Right cardiac atrium (tissue), 5 donors: Measurements from ENCODE around the gene WDFY2. TPM values are rescaled to one million over a fixed set of nuclear protein-coding genes. Genes with fewer than 3 reads are reported as not detected.

Experiments used
- ATAC-seq, 2 donors: fragments of 200-7000 bp; cut with Tn5 transposase; one replicate each; pipeline versions ENCODE4 v1.8.0 to v1.9.1; 2020; ENCODE audit warnings: moderate library complexity in 2 of 2, mild to moderate bottlenecking in 1 of 2
- DNase-seq, 3 donors: peaks; one replicate each; pipeline ENCODE4 v3.0.0-alpha.2; 2020
- H3K27ac ChIP-seq: one replicate; pipeline ENCODE4 v1.5.1; 2013; ENCODE audit warnings: mild to moderate bottlenecking, low read length, control low read depth, moderate library complexity
- H3K27me3 ChIP-seq: one replicate; pipeline ENCODE4 v1.6.1; 2013; ENCODE audit not compliant: control insufficient read depth, insufficient read depth
- H3K4me1 ChIP-seq: one replicate; pipeline ENCODE4 v1.6.1; 2013; ENCODE audit warnings: low read length; ENCODE audit not compliant: control insufficient read depth, insufficient read depth
- H3K4me3 ChIP-seq: one replicate; pipeline ENCODE4 v1.5.1; 2013; ENCODE audit warnings: low read length, control low read depth
- H3K9me3 ChIP-seq: one replicate; pipeline ENCODE4 v1.6.1; 2013; ENCODE audit warnings: low read length; ENCODE audit not compliant: control insufficient read depth
- WGBS: extraction: QIAGEN DNeasy Blood & Tissue Kit; methylation state at CpG from one replicate; pipeline ENCODE4 v1.1.7; 2013; 5-methylcytosine and 5-hydroxymethylcytosine counted together
- intact Hi-C, 4 donors: fragments of 100-400 bp; cut with DNase I; formaldehyde crosslinking; loops; one replicate each; pipeline versions ENCODE4 v1.11.0 to v1.14.0; 2022 to 2023
- polyA plus RNA-seq: library from polyadenylated mRNA; stranded (reverse); fragments of 200-250 nt; gene quantifications from one replicate; pipeline ENCODE4 v1.2.3, GENCODE V29; 2013
- total RNA-seq, 4 donors: library from RNA; stranded (reverse); fragmentation: NEBNext Ultra II Directional; extraction: Animal tissue kit (Norgen Biotek cat#: 25700); gene quantifications; one replicate each; pipeline ENCODE4 v1.2.1, GENCODE V29; 2021
- donor health status: healthy with polysubstance abuse.
- donor health status: DM: no; HTN: yes; CAD: no.
- donor health status: DM: no; HTN: no; CAD: no.
- donor health status: DM: no; HTN: yes; CAD: no; lungs with severe emphysema.
- donor health status: DM: yes; HTN: yes; CAD: no.

The WDFY2 gene
- total and polyA plus RNA-seq, 5 donors = 2.6 to 7.9 (median 5.8) TPM

DNA sequence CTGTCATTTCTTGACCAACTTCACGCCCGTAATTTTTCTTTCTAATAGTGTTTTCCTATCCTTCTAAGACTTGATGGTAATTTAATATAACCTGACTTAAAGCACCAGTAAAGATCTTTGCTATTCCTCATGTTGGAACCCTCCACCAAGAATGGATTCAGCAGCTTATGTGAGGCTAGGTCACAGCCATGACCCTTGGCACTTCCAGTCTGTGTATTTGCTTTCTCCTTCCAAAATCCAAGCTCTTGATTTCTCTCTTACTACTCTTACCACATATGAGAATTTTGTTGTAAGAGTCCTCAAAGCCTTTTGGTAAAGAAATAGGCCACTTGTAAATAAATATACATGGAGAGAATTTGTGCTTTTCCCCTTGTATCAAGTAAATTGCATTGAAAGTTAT is 158.3 kb downstream of the WDFY2 start:
- intact Hi-C loops = no loop called here
- Histone ChIP-seq H3K4me1 (no peaks in the 10 kb centered on the region), H3K4me3 (no peak overlapping the region), H3K27me3 (no peaks in the 10 kb centered on the region), H3K9me3 (no peaks in the 10 kb centered on the region), H3K27ac (no peak overlapping the region)
- ATAC-seq = no peak
- WGBS = 86% methylated on average over 2 of the region's 2 CpGs
- peak in 1 of 3 donors; percentile 57 for DNase-seq

DNA sequence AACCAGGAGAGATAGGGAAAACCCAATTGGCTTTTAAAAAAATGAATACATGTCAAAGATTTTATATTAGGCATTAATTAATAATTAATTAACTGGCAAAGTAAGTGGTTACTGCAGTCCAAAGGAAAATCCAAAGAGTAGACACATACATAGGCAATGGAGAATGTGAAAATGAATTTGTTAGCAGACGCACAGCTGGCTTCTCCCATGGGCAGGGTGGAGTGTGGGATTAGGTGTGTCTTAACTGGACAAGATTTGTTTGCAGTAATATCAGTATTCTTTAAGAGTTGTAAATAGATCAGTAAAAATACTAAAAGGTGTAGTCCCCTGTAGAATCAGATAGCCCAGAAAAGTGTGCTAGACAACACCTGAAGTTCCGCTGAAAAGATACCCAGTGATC is 161.0 kb downstream of the WDFY2 start:
- no peaks in the 10 kb centered on the region for H3K9me3 ChIP-seq
- no peaks in the 10 kb centered on the region for H3K4me1 ChIP-seq
- H3K27me3 ChIP-seq = no peaks in the 10 kb centered on the region
- ATAC-seq (no peak), DNase-seq (no peak)
- H3K27ac ChIP-seq = no peak overlapping the region
- WGBS = 92% methylated on average over 2 of the region's 2 CpGs
- no peak overlapping the region for H3K4me3 ChIP-seq
- intact Hi-C loops = no loop called here

DNA sequence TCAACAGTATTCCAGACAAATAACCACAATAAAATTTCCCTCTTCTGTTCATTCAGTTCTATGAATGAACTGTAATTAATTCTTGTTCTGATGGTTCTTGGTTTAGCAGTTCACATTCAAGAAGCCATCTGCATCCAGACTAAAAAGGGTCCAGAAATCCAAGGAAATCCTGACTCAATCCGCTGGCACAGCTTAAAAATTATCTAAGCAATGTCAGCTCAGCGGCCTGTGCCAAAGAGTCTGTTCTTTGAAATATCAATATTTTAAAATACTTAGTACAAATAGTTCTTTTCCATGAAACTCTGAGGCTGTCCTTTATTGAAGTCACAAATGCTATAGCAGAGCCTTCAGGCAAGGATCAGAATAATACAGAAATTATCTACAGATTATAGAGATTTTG is 162.5 kb downstream of the WDFY2 start:
- WGBS = 56% methylated on average over 2 of the region's 2 CpGs
- no peaks in the 10 kb centered on the region for H3K27me3 ChIP-seq
- intact Hi-C loops = no loop called here
- H3K9me3 ChIP-seq = no peaks in the 10 kb centered on the region
- no peak overlapping the region for H3K27ac ChIP-seq
- H3K4me1 ChIP-seq = no peaks in the 10 kb centered on the region
- no peak overlapping the region for H3K4me3 ChIP-seq
- DNase-seq (peak in 1 of 3 donors; percentile 75), ATAC-seq (peak in 1 of 2 donors; percentile 83)

DNA sequence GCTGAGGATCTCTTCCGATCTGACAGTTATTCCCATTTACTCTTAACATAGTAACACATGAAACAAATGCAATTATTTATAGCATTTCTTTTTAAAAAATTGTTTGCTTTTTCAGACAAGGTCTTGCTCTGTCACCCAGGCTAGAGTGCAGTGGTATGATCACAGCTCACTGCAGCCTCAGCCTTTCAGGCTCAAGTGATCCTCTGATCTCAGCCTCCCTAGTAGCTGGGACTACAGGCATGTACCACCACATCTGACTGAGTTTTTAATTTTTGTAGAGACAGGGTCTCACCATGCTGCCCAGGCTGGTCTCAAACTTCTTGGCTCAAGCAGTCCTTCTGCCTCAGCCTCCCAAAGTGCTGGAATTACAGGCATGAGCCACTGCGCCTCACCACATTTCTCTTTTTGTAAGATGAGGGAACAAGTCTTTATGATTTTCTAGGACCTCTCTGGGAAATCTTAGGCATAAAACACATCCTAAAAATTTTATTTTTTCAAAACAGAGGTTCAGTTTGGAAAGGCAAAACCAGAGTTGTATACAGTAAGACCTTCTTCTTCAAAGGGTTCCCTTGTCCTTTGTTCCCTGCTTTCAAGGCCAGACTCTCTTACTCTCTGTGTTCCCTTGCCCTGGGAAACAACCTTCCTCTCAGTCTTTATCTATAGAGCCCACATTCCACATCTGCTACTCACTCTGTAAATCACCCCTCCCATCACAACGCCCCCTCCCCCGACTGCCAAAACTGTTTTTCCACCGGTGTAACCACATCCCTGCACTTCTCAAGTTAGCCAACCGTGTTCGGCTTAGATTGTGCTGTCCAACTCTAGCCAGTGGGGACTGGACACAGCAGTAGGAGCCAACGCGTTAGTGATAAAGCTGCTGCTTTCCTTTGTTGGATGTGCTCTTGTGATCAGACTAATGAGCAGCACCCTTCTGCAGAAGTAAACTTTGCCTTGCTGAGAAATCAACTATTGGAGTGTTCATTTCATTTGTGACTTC is 163.5 kb downstream of the WDFY2 start:
- no peak for ATAC-seq
- H3K4me1 ChIP-seq = no peaks in the 10 kb centered on the region
- no peaks in the 10 kb centered on the region for H3K9me3 ChIP-seq
- 95% methylated on average over 9 of the region's 9 CpGs for WGBS
- H3K27me3 ChIP-seq = no peaks in the 10 kb centered on the region
- no peak overlapping the region for H3K27ac ChIP-seq
- intact Hi-C loops = no loop called here
- H3K4me3 ChIP-seq = no peak overlapping the region
- DNase-seq = no peak

DNA sequence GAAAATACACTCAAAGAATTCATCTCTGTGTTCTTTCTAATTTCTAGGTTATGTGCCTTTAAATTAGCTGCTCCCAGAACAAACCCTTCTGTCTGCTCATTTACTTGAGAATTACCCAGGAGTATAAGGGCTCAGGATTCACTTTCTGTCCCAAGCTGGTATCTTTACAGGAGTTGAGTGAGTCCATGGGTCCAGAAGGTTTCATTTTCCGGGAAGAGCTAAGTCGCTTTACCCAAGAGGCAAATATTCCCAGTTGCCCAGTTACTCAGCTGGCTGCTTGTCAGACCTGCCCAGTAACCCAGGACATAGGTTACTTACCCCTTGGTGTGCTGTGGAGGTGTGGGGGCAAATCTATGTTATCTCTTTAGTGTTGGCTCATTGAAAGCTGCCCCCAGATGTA is 172.4 kb downstream of the WDFY2 start:
- intact Hi-C loops = no loop called here
- WGBS = 86% methylated on average over 2 of the region's 2 CpGs
- DNase-seq (no peak), ATAC-seq (no peak)
- Histone ChIP-seq H3K4me3 (no peak overlapping the region), H3K27me3 (no peaks in the 10 kb centered on the region), H3K27ac (no peak overlapping the region), H3K4me1 (no peaks in the 10 kb centered on the region), H3K9me3 (no peaks in the 10 kb centered on the region)

DNA sequence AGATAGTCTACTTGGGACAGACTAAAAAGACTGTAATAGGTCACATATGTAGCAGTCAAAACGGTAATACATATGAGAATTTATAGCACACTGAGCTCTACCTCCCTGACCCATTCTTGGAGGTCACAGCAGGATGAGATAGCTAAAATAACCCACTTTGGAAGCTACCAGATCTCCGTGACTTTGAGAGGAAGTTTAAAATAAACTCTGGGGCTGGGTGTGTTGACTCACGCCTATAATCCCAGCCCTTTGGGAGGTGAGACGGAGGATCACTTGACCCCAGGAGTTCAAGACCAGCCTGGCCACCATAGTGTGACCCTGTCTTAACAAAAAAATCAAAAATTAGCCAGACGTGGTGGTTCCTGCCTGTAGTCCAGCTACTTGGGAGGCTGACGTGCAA is 174.4 kb downstream of the WDFY2 start:
- ATAC-seq (no peak), DNase-seq (no peak)
- Histone ChIP-seq H3K4me1 (no peaks in the 10 kb centered on the region), H3K4me3 (no peak overlapping the region), H3K27me3 (no peaks in the 10 kb centered on the region), H3K9me3 (no peaks in the 10 kb centered on the region), H3K27ac (no peak overlapping the region)
- intact Hi-C loops = no loop called here
- 80% methylated on average over 6 of the region's 6 CpGs for WGBS

DNA sequence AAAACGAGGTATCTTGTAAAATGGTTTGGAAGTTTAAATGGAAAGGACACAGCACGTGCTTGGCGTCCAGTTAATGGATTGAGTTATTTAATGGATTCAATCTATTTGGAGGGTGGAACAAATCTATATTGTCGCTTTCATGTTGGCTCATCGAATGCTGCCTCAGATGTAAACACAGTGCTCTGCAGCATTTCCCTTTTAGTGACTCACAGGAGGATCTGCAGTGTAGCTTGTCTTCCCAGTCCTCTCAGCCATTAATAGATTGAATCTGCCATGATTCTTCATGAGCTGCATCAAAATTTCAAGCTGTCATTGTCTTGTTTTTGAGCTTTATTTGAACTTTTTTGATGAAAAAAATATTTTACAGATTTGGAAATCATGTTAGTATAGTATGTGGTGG is 175.0 kb downstream of the WDFY2 start:
- Histone ChIP-seq H3K9me3 (no peaks in the 10 kb centered on the region), H3K27ac (no peak overlapping the region), H3K4me3 (no peak overlapping the region), H3K27me3 (no peaks in the 10 kb centered on the region), H3K4me1 (peaks cover 2% of the 10 kb centered on the region)
- intact Hi-C loops = no loop called here
- WGBS = 95% methylated on average over 5 of the region's 5 CpGs
- DNase-seq (no peak), ATAC-seq (no peak)

DNA sequence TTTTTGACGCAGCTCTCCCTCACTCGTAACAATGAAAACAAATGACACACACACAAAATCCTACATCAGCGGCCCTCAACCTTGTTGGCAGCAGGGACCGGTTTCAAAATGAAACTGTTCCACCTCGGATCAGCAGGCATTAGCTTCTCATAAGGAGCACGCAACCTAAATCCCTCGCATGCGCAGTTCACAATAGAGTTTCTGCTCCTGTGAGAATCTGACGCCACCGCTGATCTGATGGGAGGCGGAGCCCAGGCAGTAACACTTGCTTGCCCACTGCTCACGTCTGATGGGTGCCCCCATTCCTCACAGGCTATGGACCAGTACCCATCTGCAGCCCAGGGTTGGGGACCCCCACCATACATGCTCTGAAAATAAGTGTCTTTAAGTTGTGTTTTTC is 176.3 kb downstream of the WDFY2 start:
- intact Hi-C loops = no loop called here
- Histone ChIP-seq H3K9me3 (no peaks in the 10 kb centered on the region), H3K4me3 (no peak overlapping the region), H3K27me3 (no peaks in the 10 kb centered on the region), H3K4me1 (peaks cover 6% of the 10 kb centered on the region), H3K27ac (no peak overlapping the region)
- DNase-seq = no peak
- no peak for ATAC-seq
- WGBS = 91% methylated on average over 12 of the region's 12 CpGs

DNA sequence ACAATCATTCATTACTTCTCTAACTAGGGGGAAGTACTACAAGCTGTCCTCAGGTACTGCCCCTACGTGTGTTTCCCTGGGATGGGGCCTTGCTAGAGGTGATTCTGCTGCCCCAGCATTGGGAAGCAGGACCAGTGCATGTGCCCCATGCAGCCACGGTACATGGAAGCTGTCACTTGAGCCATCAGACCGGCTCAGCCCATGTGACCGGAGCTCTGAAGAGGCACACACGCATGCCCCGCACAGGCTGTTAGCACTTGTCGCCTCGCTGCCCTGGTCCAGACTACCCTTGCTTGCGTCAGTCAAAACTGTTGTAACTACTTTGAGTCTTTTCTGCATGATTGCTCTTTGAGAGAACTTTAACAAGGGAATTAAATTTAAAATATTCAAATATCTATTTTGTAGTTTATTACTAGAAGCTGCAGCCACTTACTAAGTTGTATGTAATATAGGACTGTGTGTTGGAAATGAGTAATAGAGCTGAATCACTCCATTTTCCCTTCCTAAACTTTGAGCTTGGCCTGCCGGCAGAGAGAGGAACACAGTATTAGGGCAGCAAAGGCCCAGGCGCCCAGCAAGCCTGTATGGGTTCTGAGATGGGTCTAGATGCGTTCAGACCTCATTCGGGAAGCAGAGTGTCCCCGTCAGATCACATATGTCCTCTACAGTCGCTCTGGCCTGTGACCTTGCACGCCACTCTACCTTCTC is 177.5 kb downstream of the WDFY2 start:
- no peak overlapping the region for H3K27ac ChIP-seq
- WGBS = 89% methylated on average over 16 of the region's 16 CpGs
- DNase-seq (peak in 1 of 3 donors; percentile 67), ATAC-seq (peak; percentile 40 to 66)
- intact Hi-C loops = no loop called here
- peaks cover 6% of the 10 kb centered on the region for H3K4me1 ChIP-seq
- no peaks in the 10 kb centered on the region for H3K27me3 ChIP-seq
- H3K9me3 ChIP-seq = no peaks in the 10 kb centered on the region
- H3K4me3 ChIP-seq = no peak overlapping the region

DNA sequence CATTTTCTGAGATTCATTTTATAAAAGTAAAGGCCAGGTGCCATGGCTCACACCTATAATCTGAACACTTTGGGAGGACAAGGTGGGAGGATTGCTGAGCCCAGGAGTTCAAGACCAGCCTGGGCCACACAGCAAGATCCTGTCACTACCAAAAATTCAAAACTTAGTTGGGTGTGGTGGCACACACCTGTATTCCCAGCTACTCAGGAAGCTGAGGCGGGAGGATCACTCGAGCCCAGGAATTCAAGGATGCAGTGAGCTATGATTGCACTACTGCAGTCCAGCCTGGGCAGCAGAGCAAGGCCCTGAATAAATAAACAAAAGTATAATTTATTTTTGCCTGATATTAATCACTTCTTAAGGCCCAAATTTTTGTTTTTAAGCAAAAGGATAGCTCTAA is 179.2 kb downstream of the WDFY2 start:
- 93% methylated on average over 2 of the region's 2 CpGs for WGBS
- Histone ChIP-seq H3K9me3 (no peaks in the 10 kb centered on the region), H3K27ac (no peak overlapping the region)

More for the DNA sequence above, 179.2 kb downstream of the WDFY2 start:
- Histone ChIP-seq H3K4me3 (no peak overlapping the region), H3K4me1 (peaks cover 10% of the 10 kb centered on the region), H3K27me3 (no peaks in the 10 kb centered on the region)
- ATAC-seq = no peak
- no peak for DNase-seq
- intact Hi-C loops = no loop called here
